Measurements from ENCODE around the gene INS. TPM values are rescaled to one million over a fixed set of nuclear protein-coding genes. Genes with fewer than 3 reads are reported as not detected.

Gene INS
- total RNA-seq, 2 experiments from 2014 or later = not detected

DNA sequence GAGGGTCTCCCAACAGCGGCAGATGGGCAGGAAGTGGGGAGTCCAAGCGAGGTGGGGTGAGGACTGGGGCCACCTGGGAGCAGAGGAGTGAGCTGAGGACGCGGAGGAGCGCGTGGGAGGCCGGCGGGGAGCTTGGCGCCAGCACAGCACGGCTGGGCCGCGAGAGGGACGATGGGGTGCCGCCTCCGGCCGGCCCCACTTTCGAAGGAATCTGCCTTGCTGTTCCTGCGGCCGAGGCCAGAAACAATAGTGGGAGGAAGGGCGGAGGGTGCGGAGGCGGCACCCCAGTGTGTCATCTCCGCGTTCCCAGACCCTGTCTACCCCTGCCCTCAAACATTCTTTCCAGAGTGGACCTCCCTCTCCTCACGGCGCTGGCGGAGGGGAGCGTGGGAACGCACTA, 5.5 kb downstream of the INS start:
- no peak overlapping the region for H3K27ac Mint-ChIP-seq
- ATAC-seq (no peak), DNase-seq (no peak)
- peaks cover 5% of the 10 kb centered on the region for H3K27me3 Mint-ChIP-seq (ENCODE audit: low read depth)
- no peaks in the 10 kb centered on the region for H3K36me3 Mint-ChIP-seq (ENCODE audit: low read depth)
- H3K4me3 Mint-ChIP-seq = no peak overlapping the region
- no peaks in the 10 kb centered on the region for H3K9me3 Mint-ChIP-seq (ENCODE audit: insufficient read depth)
- ChIA-PET CTCF (interaction anchor here (1.3 to 3.3 kb wide), 2 partner anchors 118 to 305 kb away, joined by 4 to 23 read pairs; no protein-coding TSS in a partner anchor), POLR2A (no interaction called here)
- peaks cover 5% of the 10 kb centered on the region for H3K4me1 Mint-ChIP-seq (ENCODE audit: low read depth)

DNA sequence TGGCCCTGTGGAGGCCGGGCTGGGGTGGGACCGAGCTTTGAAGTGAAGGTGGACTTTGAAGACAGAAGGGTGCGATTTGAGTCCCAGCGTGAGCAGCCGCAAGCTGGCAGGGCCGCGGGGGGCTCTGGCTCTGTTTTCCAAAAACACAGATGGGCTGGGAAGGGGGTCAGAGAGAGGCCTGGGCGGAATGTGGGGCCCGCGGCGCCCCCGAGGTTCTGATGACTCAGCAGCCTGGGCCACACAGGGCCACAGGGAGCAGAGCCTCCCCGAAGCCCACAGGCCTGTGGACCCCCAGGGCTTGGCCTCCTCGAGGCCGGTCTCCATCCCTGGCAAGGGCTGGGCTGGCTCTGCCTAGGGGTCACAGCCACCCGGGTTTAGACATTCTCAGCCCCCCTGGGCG, 6.1 kb downstream of the INS start:
- ATAC-seq (no peak), DNase-seq (no peak)
- H3K27me3 Mint-ChIP-seq (ENCODE audit: low read depth) = peaks cover 9% of the 10 kb centered on the region
- POLR2A ChIA-PET = no interaction called here
- H3K4me3 Mint-ChIP-seq = no peak overlapping the region
- H3K36me3 Mint-ChIP-seq (ENCODE audit: low read depth) = no peaks in the 10 kb centered on the region
- H3K9me3 Mint-ChIP-seq (ENCODE audit: insufficient read depth) = no peaks in the 10 kb centered on the region
- no peak overlapping the region for H3K27ac Mint-ChIP-seq
- H3K4me1 Mint-ChIP-seq (ENCODE audit: low read depth) = peaks cover 5% of the 10 kb centered on the region
- CTCF ChIA-PET = interaction anchor here (1.2 to 10.2 kb wide), 5 partner anchors 9 to 502 kb away, joined by 3 to 261 read pairs (median 5); no protein-coding TSS in a partner anchor

DNA sequence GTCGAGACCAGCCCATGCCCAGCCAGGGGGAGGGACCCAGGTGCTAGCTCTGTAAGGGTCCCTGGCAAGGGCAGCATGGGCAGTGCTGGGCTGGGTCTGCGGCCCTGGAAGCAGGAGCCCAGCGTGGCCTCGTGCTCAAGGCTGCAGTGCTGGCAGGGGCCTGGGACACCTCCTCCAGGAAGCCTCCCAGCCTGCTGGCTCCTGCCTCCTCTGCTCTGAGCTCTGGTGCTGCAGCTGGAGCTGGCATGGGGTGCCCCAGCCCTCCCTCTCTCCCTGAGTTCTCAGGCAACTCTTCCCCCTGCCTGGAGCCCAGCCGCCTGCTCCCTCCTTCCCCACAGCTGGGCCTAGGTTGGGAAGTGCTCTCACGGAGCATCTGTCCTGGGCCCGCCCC, 6.8 kb downstream of the INS start:
- Mint-ChIP-seq H3K9me3 (ENCODE audit: insufficient read depth) (no peaks in the 10 kb centered on the region), H3K27me3 (ENCODE audit: low read depth) (peaks cover 11% of the 10 kb centered on the region), H3K27ac (no peak overlapping the region), H3K36me3 (ENCODE audit: low read depth) (no peaks in the 10 kb centered on the region), H3K4me1 (ENCODE audit: low read depth) (peaks cover 5% of the 10 kb centered on the region), H3K4me3 (no peak overlapping the region)
- ATAC-seq (no peak), DNase-seq (no peak)
- ChIA-PET CTCF (interaction anchor here (1.2 to 10.2 kb wide), 5 partner anchors 9 to 501 kb away, joined by 3 to 261 read pairs (median 5); no protein-coding TSS in a partner anchor), POLR2A (no interaction called here)

DNA sequence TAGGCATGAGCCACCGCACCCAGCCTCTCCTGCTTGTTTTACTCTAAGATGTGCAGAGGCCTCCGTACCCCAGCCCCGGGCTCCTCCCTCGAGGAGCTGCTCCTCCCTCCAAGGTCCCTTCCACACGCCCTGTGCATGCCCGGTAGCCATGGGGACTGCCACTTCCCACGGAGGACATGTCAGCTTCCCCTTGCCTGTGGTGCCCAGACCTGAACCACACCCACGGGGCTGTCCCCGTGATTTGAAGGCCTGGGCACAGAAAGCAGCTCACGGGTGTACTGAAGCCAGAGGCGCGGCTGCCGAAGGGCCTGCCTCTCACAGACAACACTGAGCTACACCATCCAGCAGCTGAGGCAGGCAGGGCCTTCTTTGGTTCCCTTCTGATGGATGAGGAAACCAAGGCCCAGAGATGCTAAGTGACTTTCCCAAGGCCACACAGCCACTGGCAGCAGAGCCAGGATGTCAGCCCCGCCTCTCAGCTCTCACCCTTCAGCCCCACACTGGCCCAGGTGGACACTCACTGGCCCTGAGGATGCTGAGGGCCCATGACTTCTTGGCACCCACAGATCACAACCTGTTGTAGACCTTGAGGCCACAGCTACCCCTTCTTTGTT, 7.3 kb downstream of the INS start:
- Mint-ChIP-seq H3K4me1 (ENCODE audit: low read depth) (peaks cover 5% of the 10 kb centered on the region), H3K27ac (no peak overlapping the region), H3K27me3 (ENCODE audit: low read depth) (peaks cover 14% of the 10 kb centered on the region), H3K4me3 (no peak overlapping the region), H3K36me3 (ENCODE audit: low read depth) (no peaks in the 10 kb centered on the region), H3K9me3 (ENCODE audit: insufficient read depth) (no peaks in the 10 kb centered on the region)
- no peak for DNase-seq
- POLR2A ChIA-PET = no interaction called here
- ATAC-seq = no peak
- CTCF ChIA-PET = interaction anchor here (0.7 to 10.2 kb wide), 7 partner anchors 9 to 501 kb away, joined by 3 to 261 read pairs (median 4); no protein-coding TSS in a partner anchor

DNA sequence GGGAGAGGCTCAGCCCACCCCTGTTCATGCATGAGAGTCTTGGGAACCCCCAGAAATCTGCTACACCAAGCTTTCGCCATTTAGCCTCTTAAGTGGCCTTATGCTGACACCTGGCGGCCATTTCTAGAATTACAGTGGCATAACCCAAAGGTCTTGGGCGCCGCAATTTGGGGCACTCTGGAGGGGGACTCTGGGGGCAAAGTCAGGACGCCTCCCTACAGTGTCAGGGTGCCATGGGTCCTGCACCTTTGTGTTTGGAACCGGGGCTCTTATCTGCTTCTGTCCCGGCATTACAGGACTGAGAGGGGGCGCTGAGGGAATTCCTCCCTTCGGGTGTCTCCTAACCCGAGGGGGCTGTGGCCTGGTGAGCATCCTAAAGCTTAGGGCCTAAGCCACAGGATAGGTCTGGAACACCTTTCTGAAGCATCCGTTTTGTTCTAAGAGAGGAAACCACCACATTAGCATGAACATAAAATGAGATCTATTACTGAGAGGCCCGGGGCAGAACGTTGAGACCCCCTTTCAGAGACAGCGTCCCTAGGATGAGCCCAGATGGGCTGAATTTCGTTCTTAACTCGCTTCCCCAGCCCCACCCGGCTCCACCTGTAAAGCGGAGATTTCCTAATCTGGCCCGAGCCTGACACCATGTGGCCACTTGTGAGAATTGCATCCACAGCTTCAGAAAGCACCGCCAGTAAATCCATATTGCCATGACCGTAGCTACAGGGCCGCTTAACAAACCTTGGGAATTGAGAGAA, 9.3 kb downstream of the INS start:
- Mint-ChIP-seq H3K27me3 (ENCODE audit: low read depth) (peaks cover 27% of the 10 kb centered on the region), H3K36me3 (ENCODE audit: low read depth) (no peaks in the 10 kb centered on the region), H3K27ac (no peak overlapping the region), H3K4me1 (ENCODE audit: low read depth) (peaks cover 5% of the 10 kb centered on the region), H3K4me3 (no peak overlapping the region), H3K9me3 (ENCODE audit: insufficient read depth) (no peaks in the 10 kb centered on the region)
- peak; percentile 87 for DNase-seq
- CTCF ChIA-PET = interaction anchor here (0.6 to 10.2 kb wide), 43 partner anchors 9 to 605 kb away, joined by 3 to 261 read pairs (median 5); partner anchors contain the start of genes INS and TNNI2
- POLR2A ChIA-PET = interaction anchor here (0.6 to 0.8 kb wide), 2 partner anchors 116 to 501 kb away, joined by 3 read pairs; no protein-coding TSS in a partner anchor
- ATAC-seq = peak; percentile 70

DNA sequence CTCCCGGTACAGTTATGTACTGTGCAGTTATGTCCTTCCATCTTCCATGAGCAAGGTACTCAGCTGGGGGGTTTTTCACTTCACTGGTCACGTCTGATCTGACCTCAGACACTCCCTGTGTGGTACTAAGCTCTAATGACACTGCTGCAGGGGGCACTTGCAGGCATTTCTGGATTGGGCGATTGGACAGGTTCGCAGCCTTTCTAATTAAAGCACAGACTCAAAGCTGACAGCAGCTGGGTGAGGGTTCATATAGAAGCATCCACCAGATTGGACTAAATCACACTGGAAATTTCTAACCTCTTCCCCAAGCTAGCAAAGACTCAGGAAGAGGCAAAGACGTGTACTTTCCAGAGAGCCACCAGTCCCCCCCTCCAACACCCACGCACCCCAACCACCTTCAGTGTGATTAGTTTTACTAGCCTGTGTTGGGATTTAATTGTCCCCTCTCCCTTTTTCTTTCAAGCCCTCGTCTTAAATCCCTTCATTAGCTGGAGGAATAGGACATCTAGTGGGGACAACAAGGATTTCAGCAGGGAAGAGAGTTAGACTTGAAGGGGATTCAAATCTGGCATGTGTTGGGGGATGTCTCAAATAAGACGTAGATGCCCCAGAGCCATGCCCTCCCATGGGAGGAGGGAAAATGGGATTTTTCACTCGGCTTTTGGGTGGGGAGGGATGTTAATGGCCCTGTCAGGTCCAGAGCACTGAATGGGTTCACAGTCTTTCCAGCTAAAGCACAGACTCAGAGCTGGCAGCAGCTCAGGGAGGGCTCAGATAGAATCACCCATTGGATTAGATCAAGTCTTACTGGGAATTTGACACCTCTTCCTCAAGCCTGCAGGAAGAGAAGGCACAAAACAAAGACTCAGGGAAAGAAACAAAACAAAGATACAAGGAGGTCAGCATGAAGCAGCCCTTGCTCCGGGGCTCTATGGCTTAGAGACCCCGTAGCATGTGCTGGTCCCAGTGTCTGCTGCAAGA, 10.9 kb downstream of the INS start:
- Mint-ChIP-seq H3K36me3 (ENCODE audit: low read depth) (no peaks in the 10 kb centered on the region), H3K27me3 (ENCODE audit: low read depth) (peaks cover 39% of the 10 kb centered on the region), H3K27ac (no peak overlapping the region), H3K4me1 (ENCODE audit: low read depth) (peaks cover 5% of the 10 kb centered on the region), H3K4me3 (no peak overlapping the region), H3K9me3 (ENCODE audit: insufficient read depth) (no peaks in the 10 kb centered on the region)
- DNase-seq = no peak
- ChIA-PET POLR2A (no interaction called here), CTCF (interaction anchor here (0.9 to 10.2 kb wide), 19 partner anchors 8 to 497 kb away, joined by 3 to 261 read pairs (median 6); partner anchors contain the start of gene INS)
- no peak for ATAC-seq

DNA sequence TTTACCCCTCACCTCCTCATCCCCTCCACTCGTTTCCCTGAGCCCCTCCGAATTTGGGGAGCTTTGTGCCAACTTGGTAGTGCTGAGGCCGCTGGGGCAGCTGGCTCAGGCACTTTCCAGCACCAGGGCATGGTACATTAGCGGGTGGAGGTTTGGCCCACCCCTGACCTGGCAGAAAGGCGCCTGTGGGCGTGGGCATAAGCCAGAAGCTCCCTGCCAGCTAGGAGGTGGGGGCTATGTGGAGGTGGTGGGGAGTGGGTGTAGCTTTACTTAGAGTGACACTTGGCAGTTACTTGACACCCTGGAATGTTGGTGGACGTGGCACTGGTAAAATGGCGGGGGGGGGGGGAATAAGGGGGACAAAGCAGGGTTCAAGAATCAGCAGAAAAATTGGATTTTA, 11.5 kb downstream of the INS start:
- POLR2A ChIA-PET = no interaction called here
- H3K27ac Mint-ChIP-seq = no peak overlapping the region
- CTCF ChIA-PET = interaction anchor here (0.9 to 10.2 kb wide), 9 partner anchors 7 to 497 kb away, joined by 3 to 261 read pairs (median 18); no protein-coding TSS in a partner anchor

DNA sequence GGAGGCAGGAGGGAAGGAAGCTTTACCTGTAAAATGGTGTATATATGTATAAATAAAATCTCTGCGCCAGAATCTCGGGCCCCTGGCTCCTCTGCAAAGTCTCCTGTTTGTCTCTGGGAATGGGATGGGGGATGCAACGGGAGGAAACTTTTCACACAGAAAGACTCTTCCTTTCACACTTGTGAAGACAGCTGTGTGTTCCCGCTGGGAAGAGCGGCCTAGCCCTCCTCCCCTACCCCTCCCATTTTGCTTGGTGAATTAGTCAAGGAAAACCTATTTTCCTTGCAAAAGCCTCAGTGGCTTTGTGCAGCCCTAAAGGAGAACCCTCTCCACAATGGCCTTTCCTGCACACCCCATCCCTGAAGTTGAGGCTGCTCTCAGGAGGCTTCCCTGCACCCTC, 12.4 kb downstream of the INS start:
- POLR2A ChIA-PET = no interaction called here
- H3K36me3 Mint-ChIP-seq (ENCODE audit: low read depth) = no peaks in the 10 kb centered on the region
- CTCF ChIA-PET = interaction anchor here (1.0 to 10.2 kb wide), 3 partner anchors 8 to 111 kb away, joined by 3 to 261 read pairs (median 5); no protein-coding TSS in a partner anchor
- no peak overlapping the region for H3K27ac Mint-ChIP-seq
- H3K4me1 Mint-ChIP-seq (ENCODE audit: low read depth) = peaks cover 5% of the 10 kb centered on the region
- no peak overlapping the region for H3K4me3 Mint-ChIP-seq
- ATAC-seq = no peak
- DNase-seq = no peak
- peaks cover 48% of the 10 kb centered on the region for H3K27me3 Mint-ChIP-seq (ENCODE audit: low read depth)
- no peaks in the 10 kb centered on the region for H3K9me3 Mint-ChIP-seq (ENCODE audit: insufficient read depth)

More for the DNA sequence above, 11.5 kb downstream of the INS start:
- Mint-ChIP-seq H3K4me1 (ENCODE audit: low read depth) (peaks cover 5% of the 10 kb centered on the region), H3K36me3 (ENCODE audit: low read depth) (no peaks in the 10 kb centered on the region), H3K27me3 (ENCODE audit: low read depth) (peaks cover 46% of the 10 kb centered on the region), H3K9me3 (ENCODE audit: insufficient read depth) (no peaks in the 10 kb centered on the region), H3K4me3 (no peak overlapping the region)
- no peak for DNase-seq
- ATAC-seq = no peak

DNA sequence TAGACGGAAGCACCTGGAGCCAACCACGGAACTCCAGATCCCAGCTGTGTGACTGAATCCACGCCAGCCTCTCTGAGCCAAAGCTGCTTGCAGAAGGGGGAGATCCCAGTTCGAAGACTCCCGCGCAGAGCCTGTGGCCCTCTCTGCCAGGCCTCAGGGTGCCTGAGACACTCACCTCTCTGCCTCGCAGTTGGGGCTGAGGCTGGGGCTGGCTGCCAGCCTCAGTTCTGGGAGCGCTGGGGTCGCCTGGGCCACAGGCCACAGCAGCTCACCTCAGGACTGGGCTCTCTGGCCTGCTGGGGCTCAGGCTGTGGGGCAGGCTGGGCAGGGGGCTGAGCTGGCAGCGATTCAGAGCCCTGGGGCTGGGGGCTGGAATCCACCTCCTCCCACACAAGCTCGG, 13.6 kb downstream of the INS start:
- CTCF ChIA-PET = interaction anchor here (1.2 to 10.2 kb wide), 3 partner anchors 9 to 454 kb away, joined by 3 to 261 read pairs (median 5); no protein-coding TSS in a partner anchor
- H3K4me1 Mint-ChIP-seq (ENCODE audit: low read depth) = peaks cover 12% of the 10 kb centered on the region
- ATAC-seq = no peak
- no peaks in the 10 kb centered on the region for H3K36me3 Mint-ChIP-seq (ENCODE audit: low read depth)
- H3K4me3 Mint-ChIP-seq = no peak overlapping the region
- no peak overlapping the region for H3K27ac Mint-ChIP-seq
- no peak for DNase-seq
- peaks cover 59% of the 10 kb centered on the region for H3K27me3 Mint-ChIP-seq (ENCODE audit: low read depth)
- H3K9me3 Mint-ChIP-seq (ENCODE audit: insufficient read depth) = no peaks in the 10 kb centered on the region
- POLR2A ChIA-PET = no interaction called here

DNA sequence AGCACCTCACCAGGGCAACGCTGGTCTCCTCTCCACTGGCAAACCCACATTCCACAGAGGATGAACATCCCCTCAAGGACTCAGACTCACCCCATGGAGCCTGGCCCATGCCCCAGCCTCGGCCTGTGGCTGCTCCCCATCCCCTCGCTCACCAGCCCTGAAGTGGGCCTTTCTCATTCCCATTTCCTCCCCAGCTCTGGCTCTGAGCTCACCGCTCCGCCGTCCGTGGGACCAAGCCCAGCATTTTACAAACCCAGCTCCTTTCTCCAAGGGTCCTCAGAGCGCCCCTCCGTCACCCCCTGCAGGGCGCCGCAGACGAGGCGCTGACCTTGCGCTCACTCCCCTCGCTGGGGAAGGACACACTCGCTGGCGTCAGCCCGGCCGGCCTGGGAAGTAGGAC, 15.0 kb downstream of the INS start:
- DNase-seq (no peak), ATAC-seq (no peak)
- ChIA-PET POLR2A (no interaction called here), CTCF (interaction anchor here (10.2 kb wide), 1 partner anchor 108 kb away, joined by 261 read pairs; no protein-coding TSS in a partner anchor)
- H3K4me3 Mint-ChIP-seq = no peak overlapping the region
- no peaks in the 10 kb centered on the region for H3K9me3 Mint-ChIP-seq (ENCODE audit: insufficient read depth)
- peaks cover 70% of the 10 kb centered on the region for H3K27me3 Mint-ChIP-seq (ENCODE audit: low read depth)
- peaks cover 10% of the 10 kb centered on the region for H3K4me1 Mint-ChIP-seq (ENCODE audit: low read depth)
- H3K36me3 Mint-ChIP-seq (ENCODE audit: low read depth) = no peaks in the 10 kb centered on the region
- no peak overlapping the region for H3K27ac Mint-ChIP-seq

DNA sequence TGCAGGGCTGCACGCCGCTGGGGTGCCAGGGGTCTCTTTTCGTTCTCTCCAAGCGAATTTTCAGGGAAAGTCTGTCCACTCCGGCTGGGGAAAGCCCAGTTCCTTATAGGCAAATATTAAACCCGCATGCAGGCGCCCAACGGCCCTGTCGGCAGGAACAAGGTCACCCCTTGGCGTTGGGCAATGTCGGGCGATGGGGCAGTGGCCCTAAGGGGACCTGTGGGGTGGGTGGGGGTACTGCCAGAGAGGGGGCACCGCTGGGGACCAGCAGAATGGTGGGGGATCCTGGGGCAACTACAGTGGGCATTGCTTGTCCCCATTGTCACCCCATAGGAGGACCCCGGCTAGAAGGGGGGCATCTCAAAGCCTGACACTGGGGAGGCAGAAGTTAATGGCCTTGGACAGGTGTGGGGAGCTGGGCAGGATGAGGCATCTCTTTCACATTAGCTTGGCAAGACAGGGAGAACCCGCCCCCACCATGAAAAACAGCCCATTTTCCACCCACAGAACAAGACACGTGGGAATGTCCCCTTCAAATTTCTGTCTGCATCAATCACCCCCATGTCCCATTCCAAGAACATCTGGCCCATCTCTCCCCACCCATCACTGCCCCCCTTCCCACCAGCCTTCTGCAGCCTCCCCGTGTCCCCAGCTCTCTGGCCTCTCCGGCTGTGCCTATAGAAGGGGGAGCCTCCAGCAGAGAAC, 16.3 kb downstream of the INS start:
- ATAC-seq = no peak
- peaks cover 71% of the 10 kb centered on the region for H3K27me3 Mint-ChIP-seq (ENCODE audit: low read depth)
- no peak for DNase-seq
- POLR2A ChIA-PET = no interaction called here
- H3K36me3 Mint-ChIP-seq (ENCODE audit: low read depth) = no peaks in the 10 kb centered on the region
- H3K9me3 Mint-ChIP-seq (ENCODE audit: insufficient read depth) = no peaks in the 10 kb centered on the region
- peaks cover 10% of the 10 kb centered on the region for H3K4me1 Mint-ChIP-seq (ENCODE audit: low read depth)
- H3K4me3 Mint-ChIP-seq = no peak overlapping the region
- no peak overlapping the region for H3K27ac Mint-ChIP-seq
- CTCF ChIA-PET = interaction anchor here (0.7 to 1.3 kb wide), 2 partner anchors 8 to 52 kb away, joined by 3 to 4 read pairs; no protein-coding TSS in a partner anchor
